Measurements from ENCODE around the gene SBF2. TPM values are rescaled to one million over a fixed set of nuclear protein-coding genes. Genes with fewer than 3 reads are reported as not detected.
A peak's percentile ranks its signal among the peaks of the same experiment; 100 is the strongest.

The SBF2 gene
- total and polyA plus RNA-seq, 2 of the 13 experiments (the other 11 are each of a cell fraction or from before 2014, with no cell fraction given): 24.0 to 45.8 TPM

DNA sequence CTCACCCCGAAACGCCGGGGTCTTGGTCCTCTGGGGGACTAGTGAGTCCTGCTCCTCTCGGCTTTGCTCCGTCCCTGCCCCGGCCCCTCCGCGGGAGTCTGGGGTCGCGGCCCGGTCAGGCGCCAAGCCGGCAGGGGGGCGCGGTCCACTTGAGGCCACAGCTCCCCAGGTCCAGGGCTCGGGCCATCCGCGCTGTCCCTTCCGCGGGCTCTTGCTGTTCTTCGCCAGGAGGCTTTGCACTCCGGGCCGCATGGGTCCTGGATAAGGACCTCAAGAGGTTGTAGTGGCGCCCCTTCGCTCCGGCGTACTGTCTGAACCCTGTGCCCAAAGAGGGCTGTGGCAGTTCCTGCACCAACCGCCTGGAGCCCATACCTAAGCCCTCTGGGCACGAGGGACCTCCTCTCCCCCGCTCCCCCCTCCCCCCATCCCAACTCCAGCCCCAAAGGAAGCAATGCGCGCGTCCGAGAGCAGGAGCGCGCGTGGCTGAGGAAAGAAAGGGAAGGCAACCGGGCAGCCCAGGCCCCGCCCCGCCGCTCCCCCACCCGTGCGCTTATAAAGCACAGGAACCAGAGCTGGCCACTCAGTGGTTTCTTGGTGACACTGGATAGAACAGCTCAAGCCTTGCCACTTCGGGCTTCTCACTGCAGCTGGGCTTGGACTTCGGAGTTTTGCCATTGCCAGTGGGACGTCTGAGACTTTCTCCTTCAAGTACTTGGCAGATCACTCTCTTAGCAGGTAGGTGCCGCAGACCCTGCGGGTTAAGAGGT, 10.7 kb upstream of the SBF2 start, which contains the start of gene ADM (continued):
- TF ChIP-seq ZNF619 (CRISPR knock-in tag; IDR thresholded peaks at IDR 0.05): no peak
- peak; percentile 90 for TF ChIP-seq RXRA (CRISPR knock-in tag; IDR thresholded peaks at IDR 0.05)
- TF ChIP-seq PCBP2 (optimal IDR thresholded peaks at IDR 0.05; ENCODE audit: low read depth, low read length, poor library complexity, severe bottlenecking): peak; percentile 50
- peak; percentile 4; the same call in 1 of the 2 replicates for TF ChIP-seq ZFP91 (CRISPR knock-in tag; IDR thresholded peaks at IDR 0.05; ENCODE audit: borderline replicate concordance)
- TF ChIP-seq ZNF83 (CRISPR knock-in tag; IDR thresholded peaks at IDR 0.05; ENCODE audit: borderline replicate concordance): no peak
- TF ChIP-seq ZNF607 (CRISPR knock-in tag; IDR thresholded peaks at IDR 0.05; ENCODE audit: borderline replicate concordance): peak; percentile 26; the same call in 1 of the 2 replicates
- no peak for TF ChIP-seq ZNF597 (CRISPR knock-in tag; IDR thresholded peaks at IDR 0.05)
- no peak for TF ChIP-seq RORA (CRISPR knock-in tag; IDR thresholded peaks at IDR 0.05)
- TF ChIP-seq NCOA5 (CRISPR knock-in tag; IDR thresholded peaks at IDR 0.05): no peak
- TF ChIP-seq DR1 (CRISPR knock-in tag; IDR thresholded peaks at IDR 0.05): peak; percentile 98
- no peak for TF ChIP-seq ZNF660 (CRISPR knock-in tag; IDR thresholded peaks at IDR 0.05; ENCODE audit: borderline replicate concordance, low read depth)
- TF ChIP-seq ZNF350 (CRISPR knock-in tag; IDR thresholded peaks at IDR 0.05; ENCODE audit: borderline replicate concordance, low read depth): no peak; the same call in 1 of the 2 replicates
- TF ChIP-seq SATB2 (CRISPR knock-in tag; IDR thresholded peaks at IDR 0.05): peak; percentile 87; the same call in 1 of the 2 replicates
- peak; percentile 29; the same call in 1 of the 2 replicates for TF ChIP-seq NR2F2 (IDR thresholded peaks at IDR 0.05; ENCODE audit: borderline replicate concordance, low read depth)
- peak; percentile 33 for TF ChIP-seq ZNF430 (CRISPR knock-in tag; IDR thresholded peaks at IDR 0.05)
- peak; percentile 20 for TF ChIP-seq ZNF331 (CRISPR knock-in tag; IDR thresholded peaks at IDR 0.05)
- TF ChIP-seq KMT2A (CRISPR knock-in tag; IDR thresholded peaks at IDR 0.05): peak; percentile 81
- no peak; the same call in 1 of the 2 replicates for TF ChIP-seq RFXAP (CRISPR knock-in tag; IDR thresholded peaks at IDR 0.05; ENCODE audit: borderline replicate concordance)
- no peak for TF ChIP-seq IRX3 (CRISPR knock-in tag; IDR thresholded peaks at IDR 0.05; ENCODE audit: borderline replicate concordance, low read depth)
- peak; percentile 87 for TF ChIP-seq ZNF281 (CRISPR knock-in tag; IDR thresholded peaks at IDR 0.05; ENCODE audit: borderline replicate concordance)
- TF ChIP-seq ZNF138 (CRISPR knock-in tag; IDR thresholded peaks at IDR 0.05; ENCODE audit: low read depth): no peak
- TF ChIP-seq PREB (CRISPR knock-in tag; IDR thresholded peaks at IDR 0.05): no peak
- TF ChIP-seq ZNF816 (CRISPR knock-in tag; IDR thresholded peaks at IDR 0.05; ENCODE audit: borderline replicate concordance): no peak; the same call in none of the 2 replicates
